K562 (cell line): ENCODE measurements around the gene UBE2G2. TPM values are rescaled to one million over a fixed set of nuclear protein-coding genes. Genes with fewer than 3 reads are reported as not detected.

Experiments used
- BRF1 ChIP-seq: IDR thresholded peaks from 3 replicates; pipeline ENCODE4 v1.6.1; 2011; ENCODE audit warnings: borderline replicate concordance, mild to moderate bottlenecking; ENCODE audit not compliant: insufficient read length; ENCODE audit errors: extremely low read depth
- CBX2 ChIP-seq: fragments of 200-600 bp; sonication (generic); IDR thresholded peaks from one replicate; pipeline ENCODE4 v1.6.1; 2012; ENCODE audit warnings: mild to moderate bottlenecking, low read length, inconsistent platforms; ENCODE audit not compliant: insufficient read depth, poor library complexity, severe bottlenecking
- DACH1 ChIP-seq: fragments of 450-650 bp; IDR thresholded peaks from 2 replicates; pipeline ENCODE4 v1.6.1; 2018; ENCODE audit not compliant: partially characterized antibody
- DIDO1 ChIP-seq: fragments of 450-650 bp; IDR thresholded peaks from 2 replicates; pipeline ENCODE4 v1.6.1; 2016; ENCODE audit warnings: low read depth, missing biosample characterization, missing genetic modification characterization
- EGR1 ChIP-seq: fragments of 450-650 bp; conservative IDR thresholded peaks from 2 replicates; pipeline ENCODE4 v1.6.1; 2017; ENCODE audit warnings: mild to moderate bottlenecking
- EZH2 ChIP-seq: IDR thresholded peaks from 2 replicates; pipeline ENCODE4 v1.6.1; 2012; ENCODE audit warnings: low read depth, mild to moderate bottlenecking, inconsistent platforms, low read length, borderline replicate concordance
- MEF2D ChIP-seq: conservative IDR thresholded peaks from 2 replicates; pipeline ENCODE4 v1.6.1; 2016; ENCODE audit warnings: low read depth, missing genetic modification characterization, missing compliant biosample characterization
- NFE2 ChIP-seq: IDR thresholded peaks from 2 replicates; pipeline ENCODE4 v1.6.1; 2014; ENCODE audit warnings: antibody characterized with exemption, low read depth
- RBFOX2 ChIP-seq: fragments of 200-400 bp; formaldehyde crosslinking; IDR thresholded peaks from 2 replicates; pipeline ENCODE4 v1.6.1; 2017; ENCODE audit warnings: low read depth, mild to moderate bottlenecking, low read length, moderate library complexity
- RFX7 ChIP-seq: fragments of 250-450 bp; sonication (Bioruptor Pico); IDR thresholded peaks from 2 replicates; pipeline ENCODE4 v1.5.1; 2021; ENCODE audit warnings: mild to moderate bottlenecking
- SP1 ChIP-seq: sonication (generic); formaldehyde crosslinking; IDR thresholded peaks from 2 replicates; pipeline ENCODE4 v1.8.1; 2022; ENCODE audit warnings: mild to moderate bottlenecking, missing genetic modification reagents
- ZNF217 ChIP-seq: sonication (generic); formaldehyde crosslinking; IDR thresholded peaks from 2 replicates; pipeline ENCODE4 v1.8.0; 2022; ENCODE audit warnings: mild to moderate bottlenecking, missing genetic modification reagents
- polyA plus RNA-seq, 8 experiments: library from polyadenylated mRNA; depleted of rRNA in 4 of 8; stranded (reverse) in 5 of 8; unstranded in 3 of 8; fragments of >200 nt; fragmentation: Nextera tagmentation in 2 of 8; fragmentation: Illumina TruSeq in 1 of 8; extraction: Ambion mirVana in 2 of 8; extraction: Trizol in 1 of 8; gene quantifications; 2 replicates each; pipeline versions ENCODE4 v1.2.1 to v1.2.3, GENCODE V29; 2011 to 2014; ENCODE audit warnings: inconsistent platforms in 1 of 8, missing spikeins in 1 of 8
- total RNA-seq, 7 experiments: library from RNA; depleted of rRNA in 6 of 7; stranded (reverse); fragments of >200 nt in 6 of 7; fragmentation: Illumina TruSeq in 2 of 7; extraction: Trizol in 2 of 7; gene quantifications; 2 replicates each; pipeline versions ENCODE4 v1.2.1 to v1.2.3, GENCODE V29; 2011 to 2021; ENCODE audit warnings: low replicate concordance in 1 of 7
- TF ChIP-seq, protein P1 (sequence below): sonication (generic); formaldehyde crosslinking; IDR thresholded peaks from 2 replicates; pipeline ENCODE4 v1.8.0; 2022; ENCODE audit warnings: mild to moderate bottlenecking, missing genetic modification reagents
- TF ChIP-seq, protein P2 (sequence below): sonication (generic); formaldehyde crosslinking; IDR thresholded peaks from 2 replicates; pipeline ENCODE4 v1.8.0; 2022; ENCODE audit warnings: mild to moderate bottlenecking, missing genetic modification reagents
- TF ChIP-seq, protein P3 (sequence below): fragments of 250-450 bp; sonication (Bioruptor Pico); IDR thresholded peaks from 2 replicates; pipeline ENCODE4 v1.8.0; 2022; ENCODE audit warnings: inconsistent platforms, mild to moderate bottlenecking, moderate library complexity, borderline replicate concordance
- TF ChIP-seq, protein P4 (sequence below): fragments of 250-450 bp; sonication (Bioruptor Pico); IDR thresholded peaks from 2 replicates; pipeline ENCODE4 v1.5.0; 2022; ENCODE audit warnings: mild to moderate bottlenecking

The UBE2G2 gene
- total and polyA plus RNA-seq, 9 of the 15 experiments (the other 6 are each of a cell fraction or from before 2014, with no cell fraction given) = 47.5 to 225 (median 140) TPM

DNA sequence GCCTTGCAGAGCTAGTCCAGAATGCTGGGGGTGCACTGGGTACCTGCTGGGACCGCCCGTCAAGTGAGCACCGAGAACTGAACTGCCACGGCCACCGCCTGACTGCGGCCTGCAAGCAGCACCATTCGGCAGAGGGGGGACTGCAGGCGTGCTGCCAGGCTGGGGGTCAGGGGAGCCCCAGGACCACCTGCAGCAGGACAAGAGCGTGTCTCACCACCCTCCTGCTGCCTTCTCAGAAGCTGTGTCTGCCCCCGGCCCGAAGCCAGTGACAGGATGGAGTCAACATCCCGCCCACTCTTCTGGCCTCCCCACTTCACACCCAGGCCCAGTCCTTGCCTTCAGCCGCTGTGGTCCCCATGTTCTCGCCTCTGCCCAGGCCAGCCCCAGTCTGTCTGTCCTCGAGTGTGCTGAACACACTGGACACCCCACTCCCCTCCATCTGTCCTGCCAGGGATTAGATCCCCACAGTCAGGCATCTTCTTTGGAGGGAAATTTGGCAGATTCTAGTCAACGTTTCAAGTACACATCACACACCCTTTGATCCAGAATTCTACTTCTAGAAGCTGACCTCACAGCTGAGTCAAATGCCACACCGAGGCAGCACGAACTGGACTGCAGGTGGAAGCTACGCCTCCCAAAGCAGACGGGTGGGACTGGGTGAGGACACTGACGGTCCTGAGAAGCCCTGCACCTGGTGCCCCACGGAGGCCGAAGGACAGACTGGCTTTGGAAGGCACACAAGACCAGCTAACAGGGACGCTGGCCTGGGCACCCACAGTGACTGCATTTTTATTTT lies 45.8 kb upstream of the UBE2G2 start (continued):
- TF ChIP-seq, protein P1, sequence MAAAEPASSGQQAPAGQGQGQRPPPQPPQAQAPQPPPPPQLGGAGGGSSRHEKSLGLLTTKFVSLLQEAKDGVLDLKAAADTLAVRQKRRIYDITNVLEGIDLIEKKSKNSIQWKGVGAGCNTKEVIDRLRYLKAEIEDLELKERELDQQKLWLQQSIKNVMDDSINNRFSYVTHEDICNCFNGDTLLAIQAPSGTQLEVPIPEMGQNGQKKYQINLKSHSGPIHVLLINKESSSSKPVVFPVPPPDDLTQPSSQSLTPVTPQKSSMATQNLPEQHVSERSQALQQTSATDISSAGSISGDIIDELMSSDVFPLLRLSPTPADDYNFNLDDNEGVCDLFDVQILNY (CRISPR knock-in tag) = no peak
- TF ChIP-seq ZNF217 (CRISPR knock-in tag) (0 out of 2 replicates have a peak, but pooled peaks have one; percentile 62), RBFOX2 (0 out of 2 replicates have a peak, but pooled peaks have one; percentile 5), EZH2 (no peak), CBX2 (no peak), RFX7 (CRISPR knock-in tag) (no peak), DIDO1 (tag) (no peak), MEF2D (no peak), EGR1 (peak; percentile 51), NFE2 (no peak), BRF1 (no peak), DACH1 (no peak), SP1 (CRISPR knock-in tag) (0 out of 2 replicates have a peak, but pooled peaks have one; percentile 43)
- TF ChIP-seq, protein P2, sequence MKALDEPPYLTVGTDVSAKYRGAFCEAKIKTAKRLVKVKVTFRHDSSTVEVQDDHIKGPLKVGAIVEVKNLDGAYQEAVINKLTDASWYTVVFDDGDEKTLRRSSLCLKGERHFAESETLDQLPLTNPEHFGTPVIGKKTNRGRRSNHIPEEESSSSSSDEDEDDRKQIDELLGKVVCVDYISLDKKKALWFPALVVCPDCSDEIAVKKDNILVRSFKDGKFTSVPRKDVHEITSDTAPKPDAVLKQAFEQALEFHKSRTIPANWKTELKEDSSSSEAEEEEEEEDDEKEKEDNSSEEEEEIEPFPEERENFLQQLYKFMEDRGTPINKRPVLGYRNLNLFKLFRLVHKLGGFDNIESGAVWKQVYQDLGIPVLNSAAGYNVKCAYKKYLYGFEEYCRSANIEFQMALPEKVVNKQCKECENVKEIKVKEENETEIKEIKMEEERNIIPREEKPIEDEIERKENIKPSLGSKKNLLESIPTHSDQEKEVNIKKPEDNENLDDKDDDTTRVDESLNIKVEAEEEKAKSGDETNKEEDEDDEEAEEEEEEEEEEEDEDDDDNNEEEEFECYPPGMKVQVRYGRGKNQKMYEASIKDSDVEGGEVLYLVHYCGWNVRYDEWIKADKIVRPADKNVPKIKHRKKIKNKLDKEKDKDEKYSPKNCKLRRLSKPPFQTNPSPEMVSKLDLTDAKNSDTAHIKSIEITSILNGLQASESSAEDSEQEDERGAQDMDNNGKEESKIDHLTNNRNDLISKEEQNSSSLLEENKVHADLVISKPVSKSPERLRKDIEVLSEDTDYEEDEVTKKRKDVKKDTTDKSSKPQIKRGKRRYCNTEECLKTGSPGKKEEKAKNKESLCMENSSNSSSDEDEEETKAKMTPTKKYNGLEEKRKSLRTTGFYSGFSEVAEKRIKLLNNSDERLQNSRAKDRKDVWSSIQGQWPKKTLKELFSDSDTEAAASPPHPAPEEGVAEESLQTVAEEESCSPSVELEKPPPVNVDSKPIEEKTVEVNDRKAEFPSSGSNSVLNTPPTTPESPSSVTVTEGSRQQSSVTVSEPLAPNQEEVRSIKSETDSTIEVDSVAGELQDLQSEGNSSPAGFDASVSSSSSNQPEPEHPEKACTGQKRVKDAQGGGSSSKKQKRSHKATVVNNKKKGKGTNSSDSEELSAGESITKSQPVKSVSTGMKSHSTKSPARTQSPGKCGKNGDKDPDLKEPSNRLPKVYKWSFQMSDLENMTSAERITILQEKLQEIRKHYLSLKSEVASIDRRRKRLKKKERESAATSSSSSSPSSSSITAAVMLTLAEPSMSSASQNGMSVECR (CRISPR knock-in tag) = 0 out of 2 replicates have a peak, but pooled peaks have one; percentile 17
- TF ChIP-seq, protein P3, sequence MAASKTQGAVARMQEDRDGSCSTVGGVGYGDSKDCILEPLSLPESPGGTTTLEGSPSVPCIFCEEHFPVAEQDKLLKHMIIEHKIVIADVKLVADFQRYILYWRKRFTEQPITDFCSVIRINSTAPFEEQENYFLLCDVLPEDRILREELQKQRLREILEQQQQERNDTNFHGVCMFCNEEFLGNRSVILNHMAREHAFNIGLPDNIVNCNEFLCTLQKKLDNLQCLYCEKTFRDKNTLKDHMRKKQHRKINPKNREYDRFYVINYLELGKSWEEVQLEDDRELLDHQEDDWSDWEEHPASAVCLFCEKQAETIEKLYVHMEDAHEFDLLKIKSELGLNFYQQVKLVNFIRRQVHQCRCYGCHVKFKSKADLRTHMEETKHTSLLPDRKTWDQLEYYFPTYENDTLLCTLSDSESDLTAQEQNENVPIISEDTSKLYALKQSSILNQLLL (CRISPR knock-in tag) = no peak
- TF ChIP-seq, protein P4, sequence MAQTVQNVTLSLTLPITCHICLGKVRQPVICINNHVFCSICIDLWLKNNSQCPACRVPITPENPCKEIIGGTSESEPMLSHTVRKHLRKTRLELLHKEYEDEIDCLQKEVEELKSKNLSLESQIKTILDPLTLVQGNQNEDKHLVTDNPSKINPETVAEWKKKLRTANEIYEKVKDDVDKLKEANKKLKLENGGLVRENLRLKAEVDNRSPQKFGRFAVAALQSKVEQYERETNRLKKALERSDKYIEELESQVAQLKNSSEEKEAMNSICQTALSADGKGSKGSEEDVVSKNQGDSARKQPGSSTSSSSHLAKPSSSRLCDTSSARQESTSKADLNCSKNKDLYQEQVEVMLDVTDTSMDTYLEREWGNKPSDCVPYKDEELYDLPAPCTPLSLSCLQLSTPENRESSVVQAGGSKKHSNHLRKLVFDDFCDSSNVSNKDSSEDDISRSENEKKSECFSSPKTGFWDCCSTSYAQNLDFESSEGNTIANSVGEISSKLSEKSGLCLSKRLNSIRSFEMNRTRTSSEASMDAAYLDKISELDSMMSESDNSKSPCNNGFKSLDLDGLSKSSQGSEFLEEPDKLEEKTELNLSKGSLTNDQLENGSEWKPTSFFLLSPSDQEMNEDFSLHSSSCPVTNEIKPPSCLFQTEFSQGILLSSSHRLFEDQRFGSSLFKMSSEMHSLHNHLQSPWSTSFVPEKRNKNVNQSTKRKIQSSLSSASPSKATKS (CRISPR knock-in tag) = no peak
